Activated CD8-positive, alpha-beta memory T cell treated with anti-CD3 and anti-CD28 coated beads, Interleukin-2, amount 50 U/mL, for 4 hours (primary cell): ENCODE measurements around the gene MFN1.

Experiments used
- DNase-seq: peaks from one replicate; pipeline ENCODE4 v3.0.0-alpha.2; 2020

Gene MFN1

DNA sequence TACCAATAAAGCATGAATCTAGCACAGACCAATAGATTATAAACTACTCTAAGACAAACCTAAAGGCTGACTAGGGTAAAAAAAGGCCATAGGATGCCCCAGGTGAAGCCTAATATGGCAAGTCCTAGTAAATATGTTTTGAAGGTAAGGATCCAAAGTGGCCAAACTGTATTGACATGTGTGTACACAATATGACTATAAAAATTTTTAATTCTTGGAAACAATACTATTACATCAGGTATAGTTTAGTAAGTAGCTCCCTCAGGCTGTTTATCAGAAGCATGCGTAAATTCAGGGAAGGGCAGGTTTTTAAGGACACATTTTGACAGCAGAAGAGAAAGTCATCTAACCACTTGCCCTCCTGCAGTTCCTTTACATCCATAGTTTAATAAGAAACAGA lies 84.9 kb downstream of the MFN1 start:
- no peak for DNase-seq

DNA sequence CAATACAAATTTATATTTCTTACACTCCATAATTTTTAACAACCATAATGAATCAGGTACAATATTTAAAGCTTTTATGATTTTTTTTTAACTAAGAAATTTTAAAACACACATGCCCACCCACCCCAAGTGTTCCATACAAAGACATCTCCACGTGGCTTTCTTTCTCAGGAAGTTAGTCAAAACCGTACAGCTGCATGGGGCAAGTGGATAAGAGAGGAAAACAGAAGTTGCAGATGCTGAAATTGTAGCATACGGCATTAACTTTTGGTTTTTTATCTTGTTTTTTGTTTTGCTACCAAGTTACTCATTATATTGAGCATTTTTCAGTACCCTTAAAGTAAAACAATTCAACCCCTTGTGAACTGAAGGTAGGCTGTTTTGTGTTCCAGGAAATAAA lies 89.0 kb downstream of the MFN1 start:
- no peak for DNase-seq

- no peak for DNase-seq
Measured at GRCh38 chr3:179438841-179439240, 91.3 kb downstream of the MFN1 start.
